ENCODE measurements around the gene RAPGEF3.

- no peak for TF ChIP-seq POLR2AphosphoS5 (IDR thresholded peaks at IDR 0.05; ENCODE audit: low read depth, low read length)
- no peak for TF ChIP-seq POLR2A (IDR thresholded peaks at IDR 0.05; ENCODE audit: low read depth, low read length)
- no peak for TF ChIP-seq TAF1 (IDR thresholded peaks at IDR 0.05; ENCODE audit: borderline replicate concordance, low read depth, low read length)
These were observed 12.2 kb downstream of the RAPGEF3 start for GRCh38 chr12:47746523-47746922.
